Measurements from ENCODE around the gene NAB2. TPM values are rescaled to one million over a fixed set of nuclear protein-coding genes. Genes with fewer than 3 reads are reported as not detected.
A peak's percentile ranks its signal among the peaks of the same experiment; 100 is the strongest.

NAB2 gene
- total RNA-seq, 1 donor from 2014 or later, result 9.8 TPM

DNA sequence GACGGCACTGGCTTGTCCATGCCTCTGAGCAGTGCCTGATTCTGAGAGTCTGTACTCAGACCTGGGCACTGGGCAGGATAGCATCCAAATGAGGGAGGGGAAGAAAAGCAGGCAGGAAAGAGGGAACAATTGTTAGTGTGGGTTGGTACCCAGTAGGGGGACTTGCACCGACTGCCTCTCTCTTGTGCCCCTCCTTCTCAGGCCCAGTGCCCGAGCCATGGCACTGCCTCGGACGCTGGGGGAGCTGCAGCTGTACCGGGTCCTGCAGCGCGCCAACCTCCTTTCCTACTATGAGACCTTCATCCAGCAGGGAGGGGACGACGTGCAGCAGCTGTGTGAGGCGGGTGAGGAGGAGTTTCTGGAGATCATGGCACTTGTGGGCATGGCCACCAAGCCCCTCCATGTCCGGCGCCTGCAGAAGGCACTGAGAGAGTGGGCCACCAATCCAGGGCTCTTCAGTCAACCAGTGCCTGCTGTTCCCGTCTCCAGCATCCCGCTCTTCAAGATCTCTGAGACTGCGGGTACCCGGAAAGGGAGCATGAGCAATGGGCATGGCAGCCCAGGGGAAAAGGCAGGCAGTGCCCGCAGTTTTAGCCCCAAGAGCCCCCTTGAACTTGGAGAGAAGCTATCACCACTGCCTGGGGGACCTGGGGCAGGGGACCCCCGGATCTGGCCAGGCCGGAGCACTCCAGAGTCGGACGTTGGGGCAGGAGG is 2.2 kb downstream of the NAB2 start:
- ATAC-seq, result no peak
- intact Hi-C loops (cut with DNase I), result no loop called here
- DNase-seq (ENCODE audit: missing footprints), result peak; percentile 2

DNA sequence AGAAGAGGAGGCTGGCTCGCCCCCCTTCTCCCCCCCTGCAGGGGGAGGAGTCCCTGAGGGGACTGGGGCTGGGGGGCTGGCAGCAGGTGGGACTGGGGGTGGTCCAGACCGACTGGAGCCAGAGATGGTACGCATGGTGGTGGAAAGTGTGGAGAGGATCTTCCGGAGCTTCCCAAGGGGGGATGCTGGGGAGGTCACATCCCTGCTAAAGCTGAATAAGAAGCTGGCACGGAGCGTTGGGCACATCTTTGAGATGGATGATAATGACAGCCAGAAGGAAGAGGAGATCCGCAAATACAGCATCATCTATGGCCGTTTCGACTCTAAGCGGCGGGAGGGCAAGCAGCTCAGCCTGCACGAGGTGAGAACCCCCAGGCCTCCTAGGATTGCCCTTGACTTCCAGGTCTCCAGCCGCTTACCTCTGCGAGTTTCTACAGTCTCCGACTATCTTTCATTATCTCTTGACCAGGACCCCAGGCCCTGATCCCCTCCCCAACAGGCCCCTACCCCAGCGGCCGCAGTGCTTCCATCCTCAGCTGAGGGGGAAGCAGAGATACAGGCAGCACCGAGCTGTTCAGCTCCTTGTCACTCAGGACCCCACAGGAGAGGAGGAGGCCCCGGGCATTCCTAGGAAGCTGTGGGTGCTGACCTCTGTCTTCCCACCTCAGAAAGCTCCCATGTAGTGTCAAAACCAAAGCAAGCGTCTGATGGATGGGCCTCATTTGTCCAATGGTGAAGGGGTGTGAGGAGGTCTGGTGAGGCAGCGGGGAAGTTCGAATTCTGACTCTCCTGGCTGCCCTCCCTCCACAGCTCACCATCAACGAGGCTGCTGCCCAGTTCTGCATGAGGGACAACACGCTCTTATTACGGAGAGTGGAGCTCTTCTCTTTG is 3.0 kb downstream of the NAB2 start:
- intact Hi-C loops (cut with DNase I), result no loop called here
- peak; percentile 42 for DNase-seq (ENCODE audit: missing footprints)

DNA sequence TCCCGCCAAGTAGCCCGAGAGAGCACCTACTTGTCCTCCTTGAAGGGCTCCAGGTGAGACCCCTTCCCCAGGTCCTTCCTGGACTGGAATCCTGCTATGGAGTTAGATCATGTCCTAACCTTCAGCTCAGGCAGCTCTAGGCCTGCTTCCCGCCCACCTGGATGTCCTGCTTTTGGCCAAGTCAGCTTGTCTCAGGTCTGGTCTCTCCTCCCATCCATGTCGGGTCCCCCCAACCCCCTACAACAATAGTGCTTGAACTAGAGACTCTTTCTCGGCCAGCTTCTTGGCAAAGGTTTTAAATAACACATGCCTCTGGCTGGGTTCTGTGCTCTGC is 3.6 kb downstream of the NAB2 start:
- no peak for ATAC-seq
- DNase-seq (ENCODE audit: missing footprints), result no peak
- intact Hi-C loops (cut with DNase I), result no loop called here

More for the DNA sequence above, 3.0 kb downstream of the NAB2 start:
- ATAC-seq, result no peak

DNA sequence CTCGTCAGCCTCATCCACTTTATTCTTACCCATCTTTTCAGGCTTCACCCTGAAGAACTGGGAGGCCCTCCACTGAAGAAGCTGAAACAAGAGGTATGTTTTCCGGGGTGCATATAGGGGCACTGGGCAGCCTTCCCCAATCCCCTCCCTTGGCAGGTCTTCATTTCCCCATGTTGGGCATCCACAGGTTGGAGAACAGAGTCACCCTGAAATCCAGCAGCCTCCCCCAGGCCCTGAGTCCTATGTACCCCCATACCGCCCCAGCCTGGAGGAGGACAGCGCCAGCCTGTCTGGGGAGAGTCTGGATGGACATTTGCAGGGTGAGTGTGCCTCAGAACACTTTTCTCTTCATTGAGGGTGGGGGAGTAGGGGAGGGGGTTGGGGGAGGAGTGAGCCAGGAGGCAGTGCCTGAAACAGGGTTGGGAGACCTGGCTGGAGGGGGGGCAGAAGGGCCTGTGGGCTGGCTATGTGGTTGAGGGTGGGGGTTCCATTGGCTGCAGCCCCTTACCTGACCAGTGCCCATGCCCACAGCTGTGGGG is 4.0 kb downstream of the NAB2 start:
- DNase-seq (ENCODE audit: missing footprints), result no peak
- intact Hi-C loops (cut with DNase I), result no loop called here
- ATAC-seq, result no peak

DNA sequence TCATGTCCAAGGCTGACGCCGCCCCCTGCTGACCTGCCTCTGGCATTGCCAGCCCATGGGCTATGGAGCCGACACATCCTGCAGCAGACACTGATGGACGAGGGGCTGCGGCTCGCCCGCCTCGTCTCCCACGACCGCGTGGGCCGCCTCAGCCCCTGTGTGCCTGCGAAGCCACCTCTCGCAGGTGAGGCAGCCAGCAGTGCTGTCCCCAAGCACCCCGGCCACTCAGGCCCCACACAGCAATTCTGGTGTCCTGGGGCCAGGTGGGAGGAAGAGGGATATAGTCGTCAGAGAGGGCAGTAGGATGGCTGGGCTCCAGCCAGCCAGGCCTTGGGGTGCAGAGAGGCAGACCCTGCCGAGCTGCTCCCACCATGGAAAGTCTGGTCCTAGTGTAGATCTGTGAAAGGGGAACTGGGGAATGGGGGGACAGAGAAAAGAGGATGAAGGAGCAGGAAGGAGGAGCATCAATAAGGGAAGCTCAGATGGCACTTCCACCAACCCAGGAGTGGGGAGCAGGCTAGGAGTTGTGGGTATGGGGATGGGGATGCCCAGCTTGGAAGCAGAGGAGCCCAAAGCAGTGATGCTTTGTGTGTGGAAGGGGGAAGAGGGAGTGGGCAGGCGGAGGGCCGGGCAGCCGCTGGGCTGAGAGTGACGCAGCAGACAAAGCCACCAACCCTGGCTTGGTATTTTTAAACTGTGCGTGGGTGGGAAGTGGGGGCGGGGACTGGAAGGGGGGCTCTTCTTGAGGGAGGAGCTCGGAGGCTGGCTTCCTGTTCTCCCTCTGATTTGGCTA is 4.7 kb downstream of the NAB2 start:
- peak; percentile 81 for DNase-seq (ENCODE audit: missing footprints)
- intact Hi-C loops (cut with DNase I), result no loop called here
- peak; percentile 63 for ATAC-seq

DNA sequence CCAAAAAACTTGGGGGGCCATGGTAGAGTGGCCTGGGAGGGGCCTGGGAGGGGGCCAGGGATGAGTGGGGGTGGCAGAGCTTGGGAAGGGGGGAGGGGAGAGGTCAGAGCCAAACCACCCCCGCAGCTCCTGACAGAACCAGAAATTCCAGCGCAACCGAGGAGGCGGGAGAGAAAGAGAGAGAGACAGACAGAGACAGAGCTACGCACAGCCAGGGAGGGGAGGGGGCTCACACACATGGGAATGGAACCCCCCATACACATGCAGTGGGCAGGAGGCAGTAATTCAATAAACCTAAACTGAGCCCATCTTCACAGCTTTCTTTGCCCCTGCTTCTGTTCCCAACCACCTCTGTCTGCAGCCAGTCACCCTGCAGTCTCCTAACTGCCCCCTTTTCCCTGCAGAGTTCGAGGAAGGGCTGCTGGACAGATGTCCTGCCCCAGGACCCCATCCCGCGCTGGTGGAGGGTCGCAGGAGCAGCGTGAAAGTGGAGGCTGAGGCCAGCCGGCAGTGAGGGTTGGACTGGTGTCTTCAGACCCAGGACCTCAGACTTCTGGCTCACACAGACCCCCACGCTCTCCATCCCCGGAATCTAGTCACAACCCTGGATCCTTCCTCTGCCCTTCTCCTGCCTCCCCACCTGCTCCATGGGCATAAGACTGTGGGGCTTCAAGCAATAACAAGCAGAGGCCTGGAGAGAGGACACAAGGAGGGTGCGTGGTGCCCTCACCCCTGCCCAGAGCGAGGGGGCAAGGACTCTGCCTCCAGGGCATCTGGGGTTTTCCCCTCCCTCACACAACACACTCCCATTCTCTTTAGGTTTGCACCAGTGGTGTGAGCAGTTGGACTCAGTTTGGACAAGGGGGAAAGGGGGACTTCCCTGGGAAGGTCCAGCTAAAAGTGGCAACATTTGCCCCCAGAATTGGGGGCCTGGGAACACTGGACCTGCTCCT is 5.6 kb downstream of the NAB2 start:
- intact Hi-C loops (cut with DNase I), result no loop called here
- ATAC-seq, result no peak
- no peak for DNase-seq (ENCODE audit: missing footprints)

DNA sequence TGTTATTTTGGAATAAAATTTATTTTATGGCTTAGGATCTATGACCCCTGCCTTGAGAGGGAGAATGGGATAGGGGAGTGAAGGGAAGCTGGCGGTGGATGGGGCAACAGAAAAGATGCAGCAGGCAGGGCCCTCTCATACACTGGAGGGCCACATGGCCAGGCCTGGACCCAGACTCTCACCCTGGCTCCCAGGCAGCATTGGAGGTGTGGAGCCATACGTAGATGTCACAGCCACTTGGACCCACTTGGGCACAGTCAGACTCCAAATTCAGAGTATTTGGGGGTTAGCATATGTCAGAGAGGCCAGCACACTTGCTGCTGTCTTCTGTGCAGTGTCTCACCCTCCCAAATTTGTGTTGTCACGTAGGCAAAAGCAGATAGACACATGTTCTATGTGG is 6.5 kb downstream of the NAB2 start:
- DNase-seq (ENCODE audit: missing footprints) (no peak), ATAC-seq (no peak)
- intact Hi-C loops (cut with DNase I), result no loop called here

DNA sequence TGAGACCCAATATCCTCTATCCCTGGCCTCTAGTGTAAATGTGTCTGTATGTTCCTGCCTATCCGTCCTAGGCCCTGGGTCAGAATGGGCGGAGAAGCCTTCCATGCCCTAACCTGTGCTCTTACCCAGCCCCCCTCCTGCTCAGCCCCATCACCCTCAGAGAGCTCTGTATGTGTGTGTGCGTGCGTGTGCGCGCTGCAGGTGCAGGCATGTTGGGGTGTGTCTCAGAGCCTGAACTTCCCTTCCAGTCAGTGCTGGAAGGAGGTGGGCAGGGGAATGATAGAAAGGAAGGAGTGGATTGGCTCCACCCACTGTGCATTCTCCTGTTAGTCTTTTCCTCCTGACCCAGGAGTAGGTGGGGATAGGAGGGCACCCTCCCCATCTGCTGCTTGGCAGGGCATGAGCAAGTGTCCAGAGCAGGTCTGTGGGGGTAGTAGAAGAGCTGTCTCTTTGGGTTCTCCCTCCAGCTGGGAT is 7.2 kb downstream of the NAB2 start:
- intact Hi-C loops (cut with DNase I), result no loop called here
- DNase-seq (ENCODE audit: missing footprints) (no peak), ATAC-seq (no peak)

DNA sequence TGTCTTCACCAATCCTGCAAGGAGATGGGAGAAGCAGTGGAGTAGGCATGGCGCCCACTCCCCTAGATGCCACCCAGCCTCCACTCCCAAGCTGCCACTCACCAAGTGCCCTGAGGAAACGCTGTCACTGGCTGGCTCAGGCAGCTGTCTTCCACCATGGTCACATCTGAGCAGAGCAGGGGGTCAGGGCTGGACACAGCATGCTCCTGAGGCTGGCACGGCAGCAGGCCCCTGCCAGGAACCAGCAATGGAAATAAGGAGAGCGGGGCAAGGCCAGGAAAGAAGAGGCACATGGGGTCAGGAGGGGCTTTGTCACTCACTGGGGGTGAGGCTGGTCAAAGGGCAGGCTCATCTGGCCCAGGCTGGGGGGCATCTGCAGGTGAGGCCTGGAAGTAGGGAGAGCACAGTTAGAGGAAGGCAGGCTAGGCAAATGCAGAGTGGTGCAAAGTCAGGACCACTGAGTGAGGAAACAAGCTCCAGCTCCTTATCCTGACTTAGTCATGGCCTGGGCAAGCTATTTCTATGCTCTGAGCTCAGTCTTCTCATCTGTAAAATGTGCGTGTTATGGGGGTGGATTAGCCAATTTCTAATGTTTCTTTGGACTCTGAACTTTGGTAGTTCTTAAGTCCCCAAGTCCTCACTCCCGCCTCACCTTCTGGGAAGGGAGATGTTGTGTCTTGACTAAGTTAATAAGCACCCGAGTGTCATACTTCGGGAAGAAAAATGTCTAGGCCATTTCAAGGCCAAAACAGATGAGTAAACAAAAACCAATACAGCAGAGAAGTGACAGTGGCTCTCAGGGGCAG is 8.0 kb downstream of the NAB2 start:
- ATAC-seq (no peak), DNase-seq (ENCODE audit: missing footprints) (no peak)
- intact Hi-C loops (cut with DNase I), result no loop called here

DNA sequence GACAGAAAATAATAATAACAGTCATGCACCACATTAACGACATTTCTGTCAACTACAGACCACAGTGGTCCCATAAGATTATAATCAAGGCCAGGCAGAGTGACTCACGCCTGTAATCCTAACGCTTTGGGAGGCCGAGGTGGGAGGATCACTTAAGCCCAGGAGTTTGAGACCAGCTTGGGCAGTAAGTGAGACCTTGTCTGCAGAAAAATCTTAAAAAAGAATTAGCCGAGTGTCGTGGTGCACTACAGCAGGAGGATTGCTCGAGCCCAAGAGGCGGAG is 8.6 kb downstream of the NAB2 start:
- intact Hi-C loops (cut with DNase I), result no loop called here
- no peak for ATAC-seq
- no peak for DNase-seq (ENCODE audit: missing footprints)

DNA sequence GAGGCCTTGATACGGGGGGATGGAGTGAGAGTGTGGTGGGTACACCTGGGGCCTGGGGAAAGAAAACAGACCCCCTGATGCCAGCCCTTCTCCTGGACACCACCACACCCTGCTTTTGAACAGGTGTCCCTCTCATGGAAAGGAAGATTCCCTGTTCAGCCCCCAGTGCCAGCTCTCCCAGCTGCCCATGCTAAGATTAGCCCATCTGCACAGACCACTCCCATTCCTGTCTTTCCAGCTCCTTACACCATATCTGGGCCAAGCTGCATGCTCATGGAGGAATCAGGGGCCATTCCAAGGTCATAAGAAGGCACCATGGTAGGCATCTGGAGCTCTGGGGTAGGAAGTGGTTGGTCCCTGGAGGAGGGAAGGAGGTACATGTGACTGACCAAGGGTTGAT is 9.6 kb downstream of the NAB2 start:
- ATAC-seq, result no peak
- intact Hi-C loops (cut with DNase I), result no loop called here
- DNase-seq (ENCODE audit: missing footprints), result no peak

DNA sequence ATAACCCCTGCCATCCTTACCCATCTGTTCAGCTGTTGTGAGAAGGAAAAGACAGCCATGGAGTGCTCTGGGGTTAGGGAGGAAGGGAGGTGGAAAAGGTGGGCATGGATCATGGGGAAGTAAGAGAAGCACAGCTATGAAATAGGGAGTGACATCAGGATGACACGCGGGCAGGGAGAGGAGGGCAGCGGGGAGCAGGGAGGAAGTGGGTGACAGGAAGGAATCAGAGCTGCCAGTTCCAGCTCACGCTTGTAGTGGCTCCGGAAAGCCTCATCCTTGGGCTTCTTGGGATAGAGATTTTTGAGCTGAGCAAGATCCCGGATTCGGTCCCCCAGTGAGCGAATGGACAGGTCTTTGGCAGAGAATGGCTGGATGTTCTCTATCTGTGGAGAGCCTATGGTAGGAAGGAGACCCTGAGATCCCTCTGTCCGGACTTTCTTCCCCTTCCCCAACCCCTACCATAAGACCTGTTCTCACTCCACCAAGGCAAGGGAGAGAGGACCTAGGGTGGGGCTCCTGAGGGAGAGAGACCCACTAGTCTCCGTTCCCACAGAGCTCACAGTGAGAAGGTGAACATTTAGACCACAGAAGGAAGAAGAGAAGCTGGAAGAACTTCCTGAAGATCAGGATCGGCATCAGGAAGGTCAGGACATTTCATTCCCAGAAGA is 10.3 kb downstream of the NAB2 start:
- DNase-seq (ENCODE audit: missing footprints) (no peak), ATAC-seq (no peak)
- intact Hi-C loops (cut with DNase I), result no loop called here

DNA sequence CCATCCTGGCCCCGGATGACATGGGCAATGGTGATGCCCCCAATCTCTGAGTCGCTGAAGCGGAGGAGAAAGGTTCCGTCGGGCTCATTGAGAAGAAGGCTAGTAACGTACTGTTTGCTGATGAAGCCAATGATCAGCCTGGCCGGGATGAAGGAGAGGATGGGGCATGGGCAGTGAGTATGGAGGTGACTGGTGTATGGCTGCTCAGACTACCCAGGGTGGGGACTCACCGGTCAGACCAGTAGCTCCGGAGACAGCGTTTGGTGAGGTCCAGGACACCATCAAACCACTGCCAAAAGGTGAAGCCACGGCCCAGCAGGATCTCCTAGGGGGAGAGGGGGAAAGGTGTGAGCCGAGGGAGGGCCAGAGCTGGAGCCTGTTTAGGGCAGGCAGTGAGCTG is 10.9 kb downstream of the NAB2 start:
- ATAC-seq, result no peak
- intact Hi-C loops (cut with DNase I), result no loop called here
- DNase-seq (ENCODE audit: missing footprints), result no peak

DNA sequence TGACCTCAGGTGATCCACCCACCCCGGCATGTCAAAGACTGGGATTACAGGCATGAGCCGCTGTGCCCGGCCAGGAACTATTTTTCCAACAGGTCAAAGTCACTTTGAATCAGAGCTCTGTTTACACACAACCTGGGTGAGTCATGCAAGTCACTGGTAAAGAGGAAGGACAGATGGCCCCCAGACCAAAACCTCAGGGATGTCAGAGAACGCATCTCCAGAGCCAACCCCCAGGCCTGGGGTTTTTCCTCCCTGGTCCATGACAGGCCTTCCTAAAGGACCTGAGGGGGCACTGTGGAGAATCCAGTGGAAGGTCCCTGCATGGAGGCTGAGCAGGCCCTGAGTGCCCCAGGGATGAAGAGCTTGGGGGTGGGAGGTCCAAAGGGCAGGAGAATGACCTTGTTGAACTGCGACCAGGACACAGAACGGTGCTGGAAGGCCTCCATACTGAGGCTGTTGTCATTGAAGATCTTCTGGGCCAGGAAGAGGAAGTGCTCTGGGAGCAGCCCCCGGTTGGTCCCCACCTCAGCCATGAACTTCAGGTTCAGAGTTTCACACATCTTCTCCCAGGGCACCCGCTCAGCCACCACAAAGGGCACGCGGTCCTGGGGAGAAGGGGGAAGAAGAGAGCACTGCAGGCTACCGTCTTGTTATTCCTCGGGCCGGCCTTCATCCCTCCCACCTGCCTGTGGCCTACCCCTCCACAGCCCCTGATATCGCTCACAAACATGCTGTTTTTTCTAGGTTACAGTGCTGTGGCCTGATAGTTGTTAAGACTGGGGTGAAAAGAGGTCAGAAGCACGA is 13.2 kb downstream of the NAB2 start:
- no peak for ATAC-seq
- no peak for DNase-seq (ENCODE audit: missing footprints)
- intact Hi-C loops (cut with DNase I), result no loop called here

DNA sequence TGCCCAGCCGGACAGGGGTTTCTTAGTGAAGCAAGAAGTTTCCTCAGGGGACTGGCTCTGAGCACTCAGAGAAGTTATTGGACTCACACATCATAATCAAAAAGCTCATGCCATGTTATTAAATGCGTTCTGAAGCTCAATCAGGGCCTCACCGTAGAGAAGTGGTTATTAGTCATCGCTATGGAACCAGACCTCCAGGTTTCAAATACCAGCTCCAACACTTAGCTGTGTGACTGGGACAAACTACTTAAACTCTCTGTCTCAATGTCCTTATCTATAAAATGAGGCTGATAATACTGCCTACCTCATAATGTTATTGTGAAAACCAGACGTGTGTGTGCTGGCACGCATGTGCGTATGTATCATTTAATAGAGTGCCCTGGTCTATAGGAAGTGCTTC is 14.9 kb downstream of the NAB2 start:
- no peak for DNase-seq (ENCODE audit: missing footprints)
- ATAC-seq, result no peak
- intact Hi-C loops (cut with DNase I), result no loop called here

DNA sequence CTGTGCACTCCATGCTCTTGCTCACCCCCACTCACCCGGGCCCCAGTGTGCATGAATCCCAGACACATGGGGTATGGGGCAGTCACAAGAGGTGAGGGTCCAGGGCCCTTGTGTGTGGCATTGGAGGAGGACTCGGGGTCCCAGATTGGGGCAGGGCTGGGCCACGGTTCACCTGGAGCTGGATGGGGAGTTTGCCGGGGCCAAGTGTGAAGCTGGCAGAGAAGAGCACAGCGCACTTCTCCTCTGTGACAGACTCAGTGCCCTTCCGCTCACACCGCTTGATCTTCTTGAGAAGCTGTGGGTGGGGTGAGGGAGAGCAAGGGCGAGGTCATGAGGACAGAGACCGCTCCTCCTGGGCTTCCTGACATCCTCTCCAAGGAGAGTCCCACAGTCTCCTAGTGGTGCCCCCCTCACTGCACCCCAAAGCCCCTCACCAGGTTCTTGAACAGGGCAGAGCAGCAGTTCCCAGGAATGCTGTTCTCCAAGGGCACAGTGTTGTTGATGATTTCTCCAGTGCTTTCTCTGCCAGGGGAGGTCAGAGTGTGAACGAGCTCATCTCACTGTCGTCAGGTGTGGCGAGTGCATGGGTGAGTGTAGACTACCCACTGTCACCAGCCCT is 15.5 kb downstream of the NAB2 start:
- intact Hi-C loops (cut with DNase I), result no loop called here
- ATAC-seq, result no peak
- DNase-seq (ENCODE audit: missing footprints), result no peak

Measured in Right ventricle myocardium inferior (tissue), 1 donor.